Keratinocyte (primary cell): ENCODE results near the gene CAPN2. TPM values are rescaled to one million over a fixed set of nuclear protein-coding genes. Genes with fewer than 3 reads are reported as not detected.

Experiments used
- DNase-seq: peaks from one replicate; pipeline ENCODE4 v3.0.0-alpha.2; 2011; ENCODE audit warnings: low read depth, missing footprints, low spot score
- FAIRE-seq: peaks from 2 replicates; lab custom pipeline; 2011; peaks lifted over from hg19 to GRCh38; lab: Jason Lieb, UNC
- H2AFZ ChIP-seq: 2 replicates; pipeline ENCODE4 v1.6.0; 2012; ENCODE audit warnings: low read length, control low read depth, inconsistent platforms; ENCODE audit not compliant: control insufficient read depth
- H3K27ac ChIP-seq: 2 replicates; pipeline ENCODE4 v1.5.1; 2011; ENCODE audit warnings: low read length; ENCODE audit not compliant: control insufficient read depth, insufficient read depth
- H3K27me3 ChIP-seq: 3 replicates; pipeline ENCODE4 v1.6.0; 2011; ENCODE audit warnings: low read length; ENCODE audit not compliant: control insufficient read depth, insufficient read depth; ENCODE audit errors: extremely low read depth
- H3K36me3 ChIP-seq, 2 experiments: 2 replicates in 1 of 2; 3 replicates in 1 of 2; pipeline ENCODE4 v1.5.1; 2011; ENCODE audit warnings: low read length in 2 of 2, mild to moderate bottlenecking in 1 of 2; ENCODE audit not compliant: control insufficient read depth in 2 of 2, insufficient read depth in 2 of 2; ENCODE audit errors: extremely low read depth in 1 of 2
- H3K4me1 ChIP-seq: 3 replicates; pipeline ENCODE4 v1.5.1; 2011; ENCODE audit warnings: low read length; ENCODE audit not compliant: control insufficient read depth, insufficient read depth; ENCODE audit errors: extremely low read depth
- H3K4me2 ChIP-seq: 3 replicates; pipeline ENCODE4 v1.6.0; 2011; ENCODE audit warnings: low read depth, low read length; ENCODE audit not compliant: control insufficient read depth, insufficient read depth; ENCODE audit errors: extremely low read depth
- H3K4me3 ChIP-seq, 3 experiments: fragments of 200-600 bp in 1 of 3; sonication (generic) in 1 of 3; 2 replicates in 2 of 3; 3 replicates in 1 of 3; pipeline ENCODE4 v1.5.1; 2011 to 2016; ENCODE audit warnings: low read length in 3 of 3, mild to moderate bottlenecking in 3 of 3, control low read depth in 2 of 3, inconsistent platforms in 1 of 3, low read depth in 1 of 3, mixed read lengths in 1 of 3, mixed run types in 1 of 3, moderate library complexity in 1 of 3; ENCODE audit not compliant: control insufficient read depth in 2 of 3, insufficient read depth in 2 of 3; ENCODE audit errors: extremely low read depth in 1 of 3
- H3K79me2 ChIP-seq: 2 replicates; pipeline ENCODE4 v1.6.0; 2012; ENCODE audit warnings: low read length; ENCODE audit not compliant: control insufficient read depth, insufficient read depth
- H3K9ac ChIP-seq: 3 replicates; pipeline ENCODE4 v1.6.0; 2011; ENCODE audit warnings: low read length; ENCODE audit not compliant: control insufficient read depth, insufficient read depth; ENCODE audit errors: extremely low read depth
- H3K9me1 ChIP-seq: 3 replicates; pipeline ENCODE4 v1.6.0; 2011; ENCODE audit warnings: low read length; ENCODE audit not compliant: control insufficient read depth, insufficient read depth; ENCODE audit errors: extremely low read depth
- H3K9me3 ChIP-seq: 2 replicates; pipeline ENCODE4 v1.5.1; 2012; ENCODE audit warnings: low read depth, low read length; ENCODE audit not compliant: control insufficient read depth
- H4K20me1 ChIP-seq: 3 replicates; pipeline ENCODE4 v1.6.0; 2011; ENCODE audit warnings: low read length; ENCODE audit not compliant: control insufficient read depth, insufficient read depth; ENCODE audit errors: extremely low read depth
- EZH2 ChIP-seq: IDR thresholded peaks from one replicate; pipeline ENCODE4 v1.6.1; 2012; ENCODE audit warnings: inconsistent platforms, mild to moderate bottlenecking, low read length, moderate library complexity
- dilution Hi-C: fragments of 300-500 bp; cut with MboI; formaldehyde crosslinking; loops from one replicate; pipeline ENCODE4 v1.7.0; 2020; ENCODE audit warnings: low sequenced_read_pairs; ENCODE audit not compliant: extremely low pct_ligation_motif_present
- polyA plus RNA-seq, 5 experiments: library from polyadenylated mRNA; depleted of rRNA in 3 of 5; stranded (reverse) in 3 of 5; stranded (forward) in 1 of 5; unstranded in 1 of 5; fragments of >200 nt; gene quantifications; 1 replicate in 1 of 5; 2 replicates in 3 of 5; 3 replicates in 1 of 5; pipeline versions ENCODE4 v1.2.1 to v1.2.3, GENCODE V29; 2011 to 2012; ENCODE audit warnings: missing spikeins in 2 of 5, low read depth in 1 of 5, low replicate concordance in 1 of 5
- TF ChIP-seq, protein P1 (sequence below), 3 experiments: IDR thresholded peaks in 1 of 3; conservative IDR thresholded peaks in 1 of 3; optimal IDR thresholded peaks in 1 of 3; 2 replicates in 2 of 3; 3 replicates in 1 of 3; pipeline versions ENCODE3 to v1.5.1; 2011; ENCODE audit warnings: low read length in 3 of 3, mild to moderate bottlenecking in 3 of 3, moderate library complexity in 2 of 3, control low read depth in 1 of 3, inconsistent platforms in 1 of 3; ENCODE audit not compliant: insufficient read depth in 2 of 3; ENCODE audit errors: extremely low read depth in 1 of 3

CAPN2 gene
- polyA plus RNA-seq, 1 donor (not counting 4 experiments of a cell fraction or from before 2014, with no cell fraction given) = 366 TPM

DNA sequence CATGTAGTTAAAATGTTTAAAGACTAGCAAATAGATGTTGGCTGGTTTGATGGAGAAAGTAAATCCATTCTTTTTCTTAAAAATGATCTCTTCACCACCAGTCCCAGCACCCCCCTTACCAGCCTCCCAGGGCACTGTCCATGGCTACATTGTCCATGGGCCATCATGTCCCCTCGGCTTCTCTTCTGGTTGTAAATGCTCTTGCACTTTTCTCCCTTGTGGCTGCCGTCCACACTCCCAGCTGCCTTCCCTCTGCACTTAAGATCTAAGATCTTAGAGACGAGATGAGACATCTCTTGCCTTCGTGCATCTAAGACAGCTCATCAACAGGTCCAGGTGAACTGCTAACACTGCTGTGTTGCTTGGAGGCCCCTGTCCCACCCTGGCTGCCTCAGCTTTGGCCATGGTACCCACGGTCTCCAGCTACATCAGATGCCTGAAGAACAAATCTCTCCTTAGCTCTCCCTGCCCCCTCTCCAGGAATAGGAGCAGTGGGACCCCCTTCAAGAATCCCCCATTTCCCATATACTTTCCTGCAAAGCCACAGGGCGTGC is 11.1 kb downstream of the CAPN2 start:
- Histone ChIP-seq H3K9ac (no peak overlapping the region), H3K27me3 (no peaks in the 10 kb centered on the region), H2AFZ (no peak overlapping the region), H3K79me2 (peaks cover 95% of the 10 kb centered on the region), H3K4me3 (no peak overlapping the region), H3K9me3 (no peaks in the 10 kb centered on the region), H3K4me1 (peaks cover 26% of the 10 kb centered on the region), H4K20me1 (peaks cover 17% of the 10 kb centered on the region), H3K4me2 (no peak overlapping the region), H3K36me3 (peaks cover 40 to 67% of the 10 kb centered on the region in 2 experiments), H3K27ac (peak overlapping the region; percentile 68), H3K9me1 (peaks cover 3% of the 10 kb centered on the region)
- dilution Hi-C loops = no loop called here
- TF ChIP-seq, protein P1, sequence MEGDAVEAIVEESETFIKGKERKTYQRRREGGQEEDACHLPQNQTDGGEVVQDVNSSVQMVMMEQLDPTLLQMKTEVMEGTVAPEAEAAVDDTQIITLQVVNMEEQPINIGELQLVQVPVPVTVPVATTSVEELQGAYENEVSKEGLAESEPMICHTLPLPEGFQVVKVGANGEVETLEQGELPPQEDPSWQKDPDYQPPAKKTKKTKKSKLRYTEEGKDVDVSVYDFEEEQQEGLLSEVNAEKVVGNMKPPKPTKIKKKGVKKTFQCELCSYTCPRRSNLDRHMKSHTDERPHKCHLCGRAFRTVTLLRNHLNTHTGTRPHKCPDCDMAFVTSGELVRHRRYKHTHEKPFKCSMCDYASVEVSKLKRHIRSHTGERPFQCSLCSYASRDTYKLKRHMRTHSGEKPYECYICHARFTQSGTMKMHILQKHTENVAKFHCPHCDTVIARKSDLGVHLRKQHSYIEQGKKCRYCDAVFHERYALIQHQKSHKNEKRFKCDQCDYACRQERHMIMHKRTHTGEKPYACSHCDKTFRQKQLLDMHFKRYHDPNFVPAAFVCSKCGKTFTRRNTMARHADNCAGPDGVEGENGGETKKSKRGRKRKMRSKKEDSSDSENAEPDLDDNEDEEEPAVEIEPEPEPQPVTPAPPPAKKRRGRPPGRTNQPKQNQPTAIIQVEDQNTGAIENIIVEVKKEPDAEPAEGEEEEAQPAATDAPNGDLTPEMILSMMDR (optimal IDR thresholded peaks at IDR 0.05 in 1 of 3, IDR thresholded peaks at IDR 0.05 in 1 of 3, conservative IDR thresholded peaks at IDR 0.05 in 1 of 3; ENCODE audit: extremely low read depth in 1 of 3, insufficient read depth in 2 of 3, low read length in 3 of 3) = no peak
- no peak for TF ChIP-seq EZH2
- FAIRE-seq (no peak), DNase-seq (no peak)

DNA sequence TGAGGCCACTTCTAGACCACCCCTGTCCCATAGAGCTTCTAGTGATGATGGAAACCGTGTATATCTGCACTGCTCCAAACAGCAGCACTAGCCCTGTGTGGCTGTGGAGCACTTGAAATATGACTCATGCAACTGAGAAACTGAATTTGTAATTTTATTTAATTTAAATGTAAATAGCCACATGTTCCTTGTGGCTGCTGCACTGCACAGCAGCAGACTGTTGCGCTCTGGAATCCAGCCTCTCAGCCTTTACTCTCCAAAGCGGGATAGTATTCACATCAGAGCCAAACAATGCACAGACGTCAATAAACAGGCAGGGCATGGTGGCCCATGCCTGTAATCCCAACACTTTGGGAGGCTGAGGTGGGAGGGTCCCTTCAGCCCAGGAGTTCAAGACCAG is 12.0 kb downstream of the CAPN2 start:
- Histone ChIP-seq H3K27ac (no peak overlapping the region), H3K9me1 (peaks cover 3% of the 10 kb centered on the region), H3K36me3 (peaks cover 42 to 69% of the 10 kb centered on the region in 2 experiments), H3K4me3 (no peak overlapping the region), H3K27me3 (no peaks in the 10 kb centered on the region), H2AFZ (no peak overlapping the region), H3K9ac (no peak overlapping the region), H3K9me3 (no peaks in the 10 kb centered on the region), H3K79me2 (peaks cover 97% of the 10 kb centered on the region), H3K4me1 (peaks cover 30% of the 10 kb centered on the region), H3K4me2 (no peak overlapping the region), H4K20me1 (peaks cover 17% of the 10 kb centered on the region)
- DNase-seq (no peak), FAIRE-seq (no peak)
- dilution Hi-C loops = no loop called here
- TF ChIP-seq, protein P1 (optimal IDR thresholded peaks at IDR 0.05 in 1 of 3, IDR thresholded peaks at IDR 0.05 in 1 of 3, conservative IDR thresholded peaks at IDR 0.05 in 1 of 3; ENCODE audit: extremely low read depth in 1 of 3, insufficient read depth in 2 of 3, low read length in 3 of 3) = no peak
